ENCODE results near the gene FUNDC2. TPM values are rescaled to one million over a fixed set of nuclear protein-coding genes. Genes with fewer than 3 reads are reported as not detected.

Gene FUNDC2
- total and polyA plus RNA-seq, 2 of the 13 experiments (the other 11 are each of a cell fraction or from before 2014, with no cell fraction given): 65.3 to 109 TPM

DNA sequence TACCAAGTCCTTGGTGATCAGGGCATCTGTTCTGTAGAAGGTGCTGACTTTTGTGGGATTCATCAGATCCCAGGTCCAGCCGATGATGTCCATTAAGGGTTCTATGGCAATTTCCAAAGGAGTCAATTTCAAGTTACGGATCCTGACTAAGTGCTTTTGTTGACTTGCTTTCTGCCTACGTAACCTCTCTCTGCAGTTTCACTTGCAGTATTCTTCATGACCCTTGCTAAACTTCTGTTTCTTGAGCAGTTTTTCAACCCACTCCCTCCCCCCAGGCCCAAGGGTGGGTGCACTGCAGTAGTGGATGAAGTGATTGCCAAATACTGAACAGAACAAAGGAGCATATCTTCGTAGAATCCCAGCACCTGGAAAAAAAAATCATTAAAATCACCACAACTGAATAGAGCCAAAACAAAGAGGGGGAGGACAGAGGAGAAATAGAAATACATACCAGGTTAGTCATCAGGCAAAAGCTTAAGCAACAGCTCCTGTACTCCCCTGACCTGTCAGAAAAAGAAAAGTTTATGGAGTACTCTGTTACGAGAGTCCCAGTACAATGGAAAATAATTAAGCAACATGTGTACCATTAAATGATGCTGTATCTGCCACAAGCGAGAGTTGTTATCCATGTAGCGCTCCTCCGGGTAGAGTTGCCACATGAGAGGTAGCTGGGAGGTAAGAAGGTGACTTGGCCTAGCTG, 38.5 kb downstream of the FUNDC2 start (continued):
- TF ChIP-seq TIGD3 (CRISPR knock-in tag; IDR thresholded peaks at IDR 0.05; ENCODE audit: borderline replicate concordance) (no peak), TARDBP (CRISPR knock-in tag; IDR thresholded peaks at IDR 0.05) (no peak), FOSL2 (CRISPR knock-in tag; IDR thresholded peaks at IDR 0.05) (no peak), ZNF615 (CRISPR knock-in tag; IDR thresholded peaks at IDR 0.05; ENCODE audit: borderline replicate concordance) (no peak), BRCA1 (CRISPR knock-in tag; IDR thresholded peaks at IDR 0.05) (no peak), YEATS4 (CRISPR knock-in tag; IDR thresholded peaks at IDR 0.05; ENCODE audit: borderline replicate concordance) (no peak), PAXIP1 (CRISPR knock-in tag; conservative IDR thresholded peaks at IDR 0.05) (no peak)
- TF ChIP-seq, protein P1, sequence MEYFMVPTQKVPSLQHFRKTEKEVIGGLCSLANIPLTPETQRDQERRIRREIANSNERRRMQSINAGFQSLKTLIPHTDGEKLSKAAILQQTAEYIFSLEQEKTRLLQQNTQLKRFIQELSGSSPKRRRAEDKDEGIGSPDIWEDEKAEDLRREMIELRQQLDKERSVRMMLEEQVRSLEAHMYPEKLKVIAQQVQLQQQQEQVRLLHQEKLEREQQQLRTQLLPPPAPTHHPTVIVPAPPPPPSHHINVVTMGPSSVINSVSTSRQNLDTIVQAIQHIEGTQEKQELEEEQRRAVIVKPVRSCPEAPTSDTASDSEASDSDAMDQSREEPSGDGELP (IDR thresholded peaks at IDR 0.05; ENCODE audit: borderline replicate concordance, low read depth): no peak

Data from HepG2 (cell line).